ENCODE results near the gene PAX5. TPM values are rescaled to one million over a fixed set of nuclear protein-coding genes. Genes with fewer than 3 reads are reported as not detected.

The PAX5 gene
- polyA plus RNA-seq, 1 experiment: not detected

- CTCF ChIA-PET: interaction anchor here (1.1 kb wide), 1 partner anchor 45 kb away, joined by 3 read pairs; no protein-coding TSS in a partner anchor
- no peak for DNase-seq (ENCODE audit: low read depth)
- Histone ChIP-seq H3K4me3 (ENCODE audit: low read depth, low read length) (no peak overlapping the region), H3K36me3 (ENCODE audit: control insufficient read depth, insufficient read depth, low read length) (no peaks in the 10 kb centered on the region), H3K27me3 (ENCODE audit: control insufficient read depth, insufficient read depth, low read length) (peaks cover 24% of the 10 kb centered on the region)
- POLR2A ChIA-PET: no interaction called here
- TF ChIP-seq CTCF (IDR thresholded peaks at IDR 0.05; ENCODE audit: insufficient read depth, low read depth, low read length): no peak
These were observed 218.3 kb downstream of the PAX5 start for GRCh38 chr9:36815566-36816348.

- no peak for DNase-seq (ENCODE audit: low read depth)
- ChIA-PET CTCF (interaction anchor here (1.1 kb wide), 1 partner anchor 46 kb away, joined by 3 read pairs; no protein-coding TSS in a partner anchor), POLR2A (no interaction called here)
- H3K4me3 ChIP-seq (ENCODE audit: low read depth, low read length): no peak overlapping the region
- no peak for TF ChIP-seq CTCF (IDR thresholded peaks at IDR 0.05; ENCODE audit: insufficient read depth, low read depth, low read length)
- peaks cover 22% of the 10 kb centered on the region for H3K27me3 ChIP-seq (ENCODE audit: control insufficient read depth, insufficient read depth, low read length)
- H3K36me3 ChIP-seq (ENCODE audit: control insufficient read depth, insufficient read depth, low read length): no peaks in the 10 kb centered on the region
These were observed 219.0 kb downstream of the PAX5 start for GRCh38 chr9:36815023-36815422.

- POLR2A ChIA-PET: no interaction called here
- no peak for DNase-seq (ENCODE audit: low read depth)
- TF ChIP-seq CTCF (IDR thresholded peaks at IDR 0.05; ENCODE audit: insufficient read depth, low read depth, low read length): no peak
- CTCF ChIA-PET: interaction anchor here (0.9 kb wide), 1 partner anchor 17 kb away, joined by 3 read pairs; no protein-coding TSS in a partner anchor
- Histone ChIP-seq H3K27me3 (ENCODE audit: control insufficient read depth, insufficient read depth, low read length) (peaks cover 9% of the 10 kb centered on the region), H3K36me3 (ENCODE audit: control insufficient read depth, insufficient read depth, low read length) (no peaks in the 10 kb centered on the region), H3K4me3 (ENCODE audit: low read depth, low read length) (no peak overlapping the region)
These were observed 220.9 kb downstream of the PAX5 start for GRCh38 chr9:36813154-36813553.

GRCh38 chr9:36812556-36812955 is 221.5 kb downstream of the PAX5 start:
- POLR2A ChIA-PET: no interaction called here

GRCh38 chr9:36808251-36808650 is 225.8 kb downstream of the PAX5 start:
- no peak overlapping the region for H3K4me3 ChIP-seq (ENCODE audit: low read depth, low read length)
- no peak for TF ChIP-seq CTCF (IDR thresholded peaks at IDR 0.05; ENCODE audit: insufficient read depth, low read depth, low read length)
- ChIA-PET CTCF (no interaction called here), POLR2A (no interaction called here)
- peaks cover 1% of the 10 kb centered on the region for H3K27me3 ChIP-seq (ENCODE audit: control insufficient read depth, insufficient read depth, low read length)
- DNase-seq (ENCODE audit: low read depth): no peak
- H3K36me3 ChIP-seq (ENCODE audit: control insufficient read depth, insufficient read depth, low read length): no peaks in the 10 kb centered on the region

More at GRCh38 chr9:36812556-36812955, 221.5 kb downstream of the PAX5 start:
- Histone ChIP-seq H3K4me3 (ENCODE audit: low read depth, low read length) (no peak overlapping the region), H3K36me3 (ENCODE audit: control insufficient read depth, insufficient read depth, low read length) (no peaks in the 10 kb centered on the region), H3K27me3 (ENCODE audit: control insufficient read depth, insufficient read depth, low read length) (peaks cover 7% of the 10 kb centered on the region)
- CTCF ChIA-PET: no interaction called here
- TF ChIP-seq CTCF (IDR thresholded peaks at IDR 0.05; ENCODE audit: insufficient read depth, low read depth, low read length): no peak
- DNase-seq (ENCODE audit: low read depth): no peak

Data from BJ (cell line).